GM12892 (cell line): Measurements from ENCODE around the gene FAM151A.

Source experiments
- POLR2A ChIP-seq: IDR thresholded peaks from 2 replicates; pipeline ENCODE4 v1.6.1; 2011; ENCODE audit warnings: low read depth, low read length, control low read depth
- POLR2AphosphoS5 ChIP-seq: IDR thresholded peaks from 2 replicates; pipeline ENCODE4 v1.6.1; 2011; ENCODE audit warnings: low read depth, low read length, control low read depth
- TAF1 ChIP-seq: IDR thresholded peaks from 2 replicates; pipeline ENCODE4 v1.6.1; 2011; ENCODE audit warnings: low read depth, mild to moderate bottlenecking, control low read depth, low read length, borderline replicate concordance

DNA sequence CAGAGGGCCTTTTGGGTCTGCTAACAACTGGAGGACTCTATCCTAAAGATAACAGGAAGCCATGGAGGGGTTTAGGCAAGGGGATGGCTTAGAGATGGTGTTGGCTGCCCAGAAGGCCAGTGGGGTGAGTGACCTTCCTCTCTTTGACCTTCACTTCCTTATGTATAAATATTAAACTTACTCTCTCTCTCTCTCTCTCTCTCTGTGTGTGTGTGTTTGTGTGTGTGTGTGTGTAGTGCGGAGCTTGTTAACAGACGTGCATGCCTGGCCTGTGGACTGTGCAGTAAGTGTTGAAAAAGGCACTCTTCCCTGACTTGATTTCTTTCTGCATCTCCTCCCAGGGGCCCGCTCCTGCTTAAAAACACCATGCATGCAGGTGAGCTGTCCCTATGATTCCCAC, 28.3 kb upstream of the FAM151A start:
- TF ChIP-seq TAF1 (no peak), POLR2A (no peak), POLR2AphosphoS5 (no peak)
